ENCODE measurements around the gene CATSPER1. TPM values are rescaled to one million over a fixed set of nuclear protein-coding genes. Genes with fewer than 3 reads are reported as not detected.

CATSPER1 gene
- total RNA-seq, 1 donor from 2014 or later = not detected

- DNase-seq (ENCODE audit: low spot score) = no peak
- peaks cover 27% of the 10 kb centered on the region for H3K36me3 ChIP-seq
- no peak overlapping the region for H2AFZ ChIP-seq (replicated peaks)
- Mint-ChIP-seq H3K9me3 (no peaks in the 10 kb centered on the region), H3K27ac (no peak overlapping the region), H3K27me3 (ENCODE audit: insufficient read depth, low read depth) (peaks cover 3% of the 10 kb centered on the region), H3K4me1 (no peaks in the 10 kb centered on the region), H3K4me3 (no peak overlapping the region), H3K36me3 (peaks cover 54% of the 10 kb centered on the region)
- no peaks in the 10 kb centered on the region for H3K4me1 ChIP-seq
- no peaks in the 10 kb centered on the region for H3K79me2 ChIP-seq (ENCODE audit: low read depth)
- H3K9ac ChIP-seq = no peak overlapping the region
- H4K20me1 ChIP-seq (ENCODE audit: low read depth) = peaks cover 24% of the 10 kb centered on the region
- TF ChIP-seq, protein P1, sequence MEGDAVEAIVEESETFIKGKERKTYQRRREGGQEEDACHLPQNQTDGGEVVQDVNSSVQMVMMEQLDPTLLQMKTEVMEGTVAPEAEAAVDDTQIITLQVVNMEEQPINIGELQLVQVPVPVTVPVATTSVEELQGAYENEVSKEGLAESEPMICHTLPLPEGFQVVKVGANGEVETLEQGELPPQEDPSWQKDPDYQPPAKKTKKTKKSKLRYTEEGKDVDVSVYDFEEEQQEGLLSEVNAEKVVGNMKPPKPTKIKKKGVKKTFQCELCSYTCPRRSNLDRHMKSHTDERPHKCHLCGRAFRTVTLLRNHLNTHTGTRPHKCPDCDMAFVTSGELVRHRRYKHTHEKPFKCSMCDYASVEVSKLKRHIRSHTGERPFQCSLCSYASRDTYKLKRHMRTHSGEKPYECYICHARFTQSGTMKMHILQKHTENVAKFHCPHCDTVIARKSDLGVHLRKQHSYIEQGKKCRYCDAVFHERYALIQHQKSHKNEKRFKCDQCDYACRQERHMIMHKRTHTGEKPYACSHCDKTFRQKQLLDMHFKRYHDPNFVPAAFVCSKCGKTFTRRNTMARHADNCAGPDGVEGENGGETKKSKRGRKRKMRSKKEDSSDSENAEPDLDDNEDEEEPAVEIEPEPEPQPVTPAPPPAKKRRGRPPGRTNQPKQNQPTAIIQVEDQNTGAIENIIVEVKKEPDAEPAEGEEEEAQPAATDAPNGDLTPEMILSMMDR (IDR thresholded peaks at IDR 0.05) = no peak
- TF ChIP-seq EZH2phosphoT487 (IDR thresholded peaks at IDR 0.05) (no peak), EZH2 (IDR thresholded peaks at IDR 0.05) (no peak)
- peaks cover 42% of the 10 kb centered on the region for H3F3A ChIP-seq (ENCODE audit: low read depth)
- H3K27me3 ChIP-seq = no peaks in the 10 kb centered on the region
- no peaks in the 10 kb centered on the region for H3K9me3 ChIP-seq (ENCODE audit: low read depth)
- no peak overlapping the region for H3K27ac ChIP-seq
- H3K4me2 ChIP-seq = no peak overlapping the region
- H3K4me3 ChIP-seq = no peak overlapping the region
Observed at GRCh38 chr11:66063900-66064299, 37.6 kb upstream of the CATSPER1 start.

- Histone ChIP-seq H3K4me2 (no peak overlapping the region), H3K4me1 (no peaks in the 10 kb centered on the region), H3K4me3 (no peak overlapping the region), H4K20me1 (ENCODE audit: low read depth) (peaks cover 12% of the 10 kb centered on the region), H3K36me3 (peaks cover 27% of the 10 kb centered on the region), H3K79me2 (ENCODE audit: low read depth) (no peaks in the 10 kb centered on the region), H3F3A (ENCODE audit: low read depth) (peaks cover 29% of the 10 kb centered on the region), H2AFZ (replicated peaks) (no peak overlapping the region), H3K9me3 (ENCODE audit: low read depth) (no peaks in the 10 kb centered on the region), H3K27me3 (no peaks in the 10 kb centered on the region), H3K9ac (no peak overlapping the region), H3K27ac (no peak overlapping the region)
- H3K27ac Mint-ChIP-seq = no peak overlapping the region
- peaks cover 3% of the 10 kb centered on the region for H3K27me3 Mint-ChIP-seq (ENCODE audit: insufficient read depth, low read depth)
- H3K4me3 Mint-ChIP-seq = no peak overlapping the region
- no peaks in the 10 kb centered on the region for H3K4me1 Mint-ChIP-seq
- no peak for DNase-seq (ENCODE audit: low spot score)
- H3K9me3 Mint-ChIP-seq = no peaks in the 10 kb centered on the region
- TF ChIP-seq EZH2phosphoT487 (IDR thresholded peaks at IDR 0.05) = no peak
- TF ChIP-seq, protein P1 (IDR thresholded peaks at IDR 0.05) = no peak
- TF ChIP-seq EZH2 (IDR thresholded peaks at IDR 0.05) = no peak
- H3K36me3 Mint-ChIP-seq = peaks cover 56% of the 10 kb centered on the region
Observed at GRCh38 chr11:66062408-66062807, 36.1 kb upstream of the CATSPER1 start.

DNA sequence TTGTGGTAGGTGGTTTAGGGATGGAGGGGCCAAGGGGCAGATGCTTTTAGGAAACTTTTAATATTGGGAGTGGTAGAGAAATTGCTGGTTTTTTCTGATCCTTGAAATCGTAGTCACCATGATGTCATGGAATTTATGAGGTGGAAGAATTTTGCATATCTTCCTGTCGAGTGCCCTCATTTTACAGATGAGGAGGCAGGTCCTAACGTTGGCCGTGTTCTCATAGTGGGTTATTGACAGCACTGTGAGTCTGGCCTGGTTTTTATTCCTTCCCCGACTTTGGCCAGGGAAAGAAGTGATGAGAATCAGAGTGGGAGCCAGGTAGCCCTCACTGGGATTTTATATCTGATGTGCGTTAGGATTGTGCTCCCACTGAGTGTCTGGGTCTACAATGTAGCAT lies 35.0 kb upstream of the CATSPER1 start:
- no peak overlapping the region for H3K4me3 Mint-ChIP-seq
- Histone ChIP-seq H3K4me2 (no peak overlapping the region), H3K27ac (no peak overlapping the region), H3F3A (ENCODE audit: low read depth) (peaks cover 18% of the 10 kb centered on the region), H3K4me1 (no peaks in the 10 kb centered on the region), H3K27me3 (no peaks in the 10 kb centered on the region), H3K36me3 (peaks cover 22% of the 10 kb centered on the region), H3K9me3 (ENCODE audit: low read depth) (no peaks in the 10 kb centered on the region), H3K9ac (no peak overlapping the region), H4K20me1 (ENCODE audit: low read depth) (peaks cover 4% of the 10 kb centered on the region), H3K79me2 (ENCODE audit: low read depth) (no peaks in the 10 kb centered on the region), H3K4me3 (no peak overlapping the region), H2AFZ (replicated peaks) (no peak overlapping the region)
- no peaks in the 10 kb centered on the region for H3K9me3 Mint-ChIP-seq
- H3K27ac Mint-ChIP-seq = no peak overlapping the region
- DNase-seq (ENCODE audit: low spot score) = no peak
- peaks cover 8% of the 10 kb centered on the region for H3K27me3 Mint-ChIP-seq (ENCODE audit: insufficient read depth, low read depth)
- no peaks in the 10 kb centered on the region for H3K4me1 Mint-ChIP-seq
- TF ChIP-seq, protein P1 (IDR thresholded peaks at IDR 0.05) = no peak
- TF ChIP-seq EZH2phosphoT487 (IDR thresholded peaks at IDR 0.05) (no peak), EZH2 (IDR thresholded peaks at IDR 0.05) (no peak)
- peaks cover 63% of the 10 kb centered on the region for H3K36me3 Mint-ChIP-seq

All from neural progenitor cell (in vitro differentiated cells).